Activated naive CD4-positive, alpha-beta T cell treated with anti-CD3 and anti-CD28 coated beads, Interleukin-2, amount 10 ng/mL, durations not matched to agents 5 hours and 36 hours (primary cell): ENCODE data around the gene OLFML2B. TPM values are rescaled to one million over a fixed set of nuclear protein-coding genes. Genes with fewer than 3 reads are reported as not detected.

Experiments used
- total RNA-seq, 2 experiments: library from RNA; stranded (reverse); gene quantifications; one replicate each; pipeline ENCODE4 v1.2.3, GENCODE V29; 2021

OLFML2B gene
- total RNA-seq: not detected

DNA sequence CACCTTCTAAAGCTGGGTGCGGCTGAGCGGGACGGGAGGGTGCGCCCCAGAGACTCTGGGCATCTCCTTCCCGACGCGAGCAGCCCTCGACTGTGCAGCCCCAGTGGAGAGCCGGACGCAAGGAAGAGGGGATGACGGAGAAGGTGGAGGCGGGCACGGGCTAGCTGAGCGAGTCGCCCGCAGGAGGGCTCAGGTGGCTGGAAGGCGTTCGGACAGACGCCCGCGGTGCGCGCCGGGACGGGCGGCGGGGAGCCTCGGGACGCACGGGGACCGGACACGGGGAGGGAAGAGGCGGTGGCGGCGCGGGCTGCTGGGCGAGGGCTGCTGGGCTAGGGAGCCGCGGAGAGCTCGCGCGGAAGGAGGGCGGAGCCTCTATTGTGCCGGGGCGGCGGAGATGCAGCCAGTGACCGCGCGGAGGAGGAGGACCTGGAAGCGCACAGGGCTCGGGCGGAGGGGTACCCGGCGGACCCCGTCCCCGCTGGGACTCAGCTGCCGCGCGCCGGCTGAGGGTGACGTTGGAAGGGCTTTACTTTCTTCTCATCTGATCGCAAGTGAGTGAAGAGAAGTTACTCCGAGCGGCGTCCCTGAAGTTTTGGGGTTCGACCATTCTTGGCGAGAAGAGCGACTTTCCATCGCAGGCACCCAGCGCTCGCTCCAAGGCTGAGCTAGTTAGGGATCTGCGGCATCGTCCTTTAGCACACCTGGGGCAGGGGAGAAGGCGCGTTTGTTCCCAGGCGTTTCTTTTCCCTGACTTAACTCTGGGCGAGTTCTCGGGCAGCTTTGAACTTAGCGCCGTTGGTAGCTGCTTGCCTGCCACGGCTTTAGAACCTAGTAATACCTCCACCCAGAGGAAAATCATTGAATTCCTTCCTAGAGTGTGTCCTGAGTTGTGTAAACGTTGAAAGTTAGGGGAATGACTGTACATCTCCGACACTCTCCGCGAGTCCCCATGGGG, at the start of gene OLFML2B:
Gene OLFML2B, minus strand, starts transcription at position 323 of the 955 bp plus-strand sequence. CDS start 439 bp downstream, outside the sequence.

DNA sequence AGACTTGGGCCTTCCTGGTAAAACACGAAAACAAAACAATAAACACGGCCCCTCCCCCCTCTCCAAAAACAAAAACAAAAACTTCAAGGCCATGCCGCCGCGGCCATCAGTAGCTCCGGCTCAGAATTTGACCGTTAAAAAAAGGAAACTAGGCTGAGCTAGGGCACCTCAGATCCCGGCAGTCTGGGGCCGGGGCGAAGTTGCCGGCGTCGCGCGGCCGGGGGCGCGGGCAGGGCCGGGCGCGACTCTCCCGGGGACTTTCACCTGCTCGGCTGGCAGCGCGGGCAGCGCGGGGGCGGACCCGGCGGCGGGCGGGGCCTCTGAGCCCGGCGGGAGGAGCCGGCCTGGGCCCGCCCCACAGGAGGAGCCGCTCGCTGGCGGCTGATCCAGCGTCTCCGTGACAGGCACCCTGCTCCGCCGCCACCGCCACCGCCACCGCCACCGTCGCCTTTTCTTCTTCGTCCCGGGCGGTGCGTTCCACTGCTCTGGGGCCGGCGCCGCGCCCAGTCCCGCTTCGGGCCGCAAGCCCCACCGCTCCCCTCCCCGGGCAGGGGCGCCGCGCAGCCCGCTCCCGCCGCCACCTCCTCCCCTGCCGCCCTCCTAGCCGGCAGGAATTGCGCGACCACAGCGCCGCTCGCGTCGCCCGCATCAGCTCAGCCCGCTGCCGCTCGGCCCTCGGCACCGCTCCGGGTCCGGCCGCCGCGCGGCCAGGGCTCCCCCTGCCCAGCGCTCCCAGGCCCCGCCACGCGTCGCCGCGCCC, 45.8 kb upstream of the OLFML2B start, which contains the start of gene NOS1AP:
Gene NOS1AP, plus strand, starts transcription at position 358 of the 760 bp plus-strand sequence. CDS start 487 bp downstream, outside the sequence.

Other genes starting within 250 kb of the OLFML2B start
- under 1 TPM in 1 of 2 experiments, not detected in 1; 0.08 TPM for gene NOS1AP, start 45.8 kb upstream of the OLFML2B start, total RNA-seq